Suprapubic skin (tissue), 4 donors: ENCODE results near the gene EGR4. TPM values are rescaled to one million over a fixed set of nuclear protein-coding genes. Genes with fewer than 3 reads are reported as not detected.
A peak's percentile ranks its signal among the peaks of the same experiment; 100 is the strongest.

Experiments used
- DNase-seq, 2 donors: peaks; one replicate each; pipeline ENCODE4 v3.0.0-alpha.2; 2019; ENCODE audit warnings: low spot score in 2 of 2
- H3K27ac ChIP-seq: fragments of 200-600 bp; sonication (generic); one replicate; pipeline ENCODE4 v1.5.1; 2019
- H3K27me3 ChIP-seq: fragments of 200-600 bp; sonication (generic); one replicate; pipeline ENCODE4 v1.5.1; 2019
- H3K36me3 ChIP-seq: fragments of 200-600 bp; sonication (generic); one replicate; pipeline ENCODE4 v1.5.1; 2019
- H3K4me1 ChIP-seq: fragments of 200-600 bp; sonication (generic); one replicate; pipeline ENCODE4 v1.5.1; 2019
- H3K4me3 ChIP-seq: fragments of 200-600 bp; sonication (generic); one replicate; pipeline ENCODE4 v1.5.1; 2019; ENCODE audit warnings: mild to moderate bottlenecking
- H3K9me3 ChIP-seq: fragments of 200-600 bp; sonication (generic); one replicate; pipeline ENCODE4 v1.5.1; 2019
- CTCF ChIP-seq, 2 donors: fragments of 200-600 bp in 1 of 2; fragments of 450-650 bp in 1 of 2; sonication (generic) in 1 of 2; IDR thresholded peaks; one replicate each; pipeline ENCODE4 v1.5.1; 2016 to 2019; ENCODE audit warnings: antibody characterized with exemption in 2 of 2, mild to moderate bottlenecking in 1 of 2, moderate library complexity in 1 of 2
- EP300 ChIP-seq: sonication (generic); formaldehyde crosslinking; IDR thresholded peaks from one replicate; pipeline ENCODE4 v1.6.1; 2017; ENCODE audit warnings: antibody characterized with exemption
- POLR2A ChIP-seq, 2 donors: fragments of 450-650 bp; IDR thresholded peaks; one replicate each; pipeline ENCODE4 v1.6.1; 2017; ENCODE audit warnings: antibody characterized with exemption in 2 of 2, mild to moderate bottlenecking in 2 of 2, moderate library complexity in 2 of 2
- POLR2AphosphoS5 ChIP-seq, 3 donors: sonication (generic); formaldehyde crosslinking; IDR thresholded peaks; one replicate each; pipeline ENCODE4 v1.6.1; 2017; ENCODE audit warnings: antibody characterized with exemption in 3 of 3
- WGBS: methylation state at CpG from one replicate; pipeline ENCODE4 v1.1.5; 2018; 5-methylcytosine and 5-hydroxymethylcytosine counted together
- total RNA-seq, 4 donors: library from RNA; depleted of rRNA; stranded (reverse); fragments of >200 nt; gene quantifications; one replicate each; pipeline ENCODE4 v1.1.0, GENCODE V29; 2016

EGR4 gene
- total RNA-seq, 4 donors from 2014 or later: not detected

GRCh38 chr2:73268366-73268829, 24.9 kb downstream of the EGR4 start:
- H3K27ac ChIP-seq: no peak overlapping the region
- TF ChIP-seq POLR2AphosphoS5 (IDR thresholded peaks at IDR 0.05): no peak
- no peak for TF ChIP-seq EP300
- TF ChIP-seq CTCF (IDR thresholded peaks at IDR 0.05): no peak
- TF ChIP-seq POLR2A (IDR thresholded peaks at IDR 0.05): no peak
- peaks cover 15% of the 10 kb centered on the region for H3K4me1 ChIP-seq
- peak in 1 of 2 donors; percentile 54 for DNase-seq
- 32% methylated on average over 8 of the region's 14 CpGs for whole genome bisulfite sequencing
- H3K4me3 ChIP-seq: peak overlapping the region; percentile 49
- peaks cover 27% of the 10 kb centered on the region for H3K27me3 ChIP-seq
- H3K9me3 ChIP-seq: no peaks in the 10 kb centered on the region
- no peaks in the 10 kb centered on the region for H3K36me3 ChIP-seq

GRCh38 chr2:73267008-73267407, 26.3 kb downstream of the EGR4 start:
- Histone ChIP-seq H3K27ac (no peak overlapping the region), H3K4me1 (peaks cover 15% of the 10 kb centered on the region), H3K36me3 (no peaks in the 10 kb centered on the region), H3K27me3 (peaks cover 27% of the 10 kb centered on the region), H3K9me3 (no peaks in the 10 kb centered on the region), H3K4me3 (no peak overlapping the region)
- 98% methylated on average over 4 of the region's 4 CpGs for WGBS
- no peak for DNase-seq
- TF ChIP-seq POLR2A (IDR thresholded peaks at IDR 0.05): no peak
- no peak for TF ChIP-seq POLR2AphosphoS5 (IDR thresholded peaks at IDR 0.05)
- TF ChIP-seq CTCF (IDR thresholded peaks at IDR 0.05): no peak
- no peak for TF ChIP-seq EP300

GRCh38 chr2:73266061-73266901, 27.1 kb downstream of the EGR4 start:
- WGBS: 90% methylated on average over 6 of the region's 26 CpGs

GRCh38 chr2:73265298-73266060, 27.9 kb downstream of the EGR4 start:
- 90% methylated on average over 12 of the region's 28 CpGs for WGBS
- no peaks in the 10 kb centered on the region for H3K9me3 ChIP-seq
- DNase-seq: peak in 1 of 2 donors; percentile 54
- no peak overlapping the region for H3K4me3 ChIP-seq
- peaks cover 27% of the 10 kb centered on the region for H3K27me3 ChIP-seq
- H3K4me1 ChIP-seq: peaks cover 15% of the 10 kb centered on the region
- TF ChIP-seq CTCF (IDR thresholded peaks at IDR 0.05): no peak
- no peak for TF ChIP-seq EP300
- TF ChIP-seq POLR2AphosphoS5 (IDR thresholded peaks at IDR 0.05): no peak
- no peak for TF ChIP-seq POLR2A (IDR thresholded peaks at IDR 0.05)
- H3K36me3 ChIP-seq: no peaks in the 10 kb centered on the region
- H3K27ac ChIP-seq: no peak overlapping the region

More at GRCh38 chr2:73266061-73266901, 27.1 kb downstream of the EGR4 start:
- Histone ChIP-seq H3K9me3 (no peaks in the 10 kb centered on the region), H3K4me3 (no peak overlapping the region), H3K4me1 (peaks cover 15% of the 10 kb centered on the region), H3K27me3 (peaks cover 27% of the 10 kb centered on the region), H3K27ac (no peak overlapping the region), H3K36me3 (no peaks in the 10 kb centered on the region)
- TF ChIP-seq EP300 (no peak), CTCF (IDR thresholded peaks at IDR 0.05) (no peak), POLR2A (IDR thresholded peaks at IDR 0.05) (no peak), POLR2AphosphoS5 (IDR thresholded peaks at IDR 0.05) (no peak)
- peak in 1 of 2 donors; percentile 53 for DNase-seq

- no peaks in the 10 kb centered on the region for H3K9me3 ChIP-seq
- TF ChIP-seq CTCF (IDR thresholded peaks at IDR 0.05) (no peak), EP300 (no peak), POLR2A (IDR thresholded peaks at IDR 0.05) (no peak), POLR2AphosphoS5 (IDR thresholded peaks at IDR 0.05) (no peak)
- DNase-seq: no peak
- H3K4me1 ChIP-seq: peaks cover 15% of the 10 kb centered on the region
- peaks cover 26% of the 10 kb centered on the region for H3K27me3 ChIP-seq
- WGBS: 78% methylated on average over 3 of the region's 4 CpGs
- H3K36me3 ChIP-seq: no peaks in the 10 kb centered on the region
- no peak overlapping the region for H3K27ac ChIP-seq
- no peak overlapping the region for H3K4me3 ChIP-seq
These were observed 28.6 kb downstream of the EGR4 start for GRCh38 chr2:73264783-73265182.
